GM21529 (cell line): ENCODE data around the gene MAGI2.
"Not testable (repeated sequence)": the region's sequence is repeated elsewhere in the genome, so short reads cannot be mapped to it uniquely, and the experiment has no call there.

Experiments used
- ATAC-seq: cut with Tn5 transposase; IDR thresholded peaks from one replicate; pipeline ENCODE4 v1.9.1; 2021; ENCODE audit not compliant: unreplicated experiment

Gene MAGI2

GRCh38 chr7:79452032-79452494 is 1.4 kb downstream of the MAGI2 start:
- no peak for ATAC-seq

- ATAC-seq, result no peak
These were observed 1.9 kb downstream of the MAGI2 start for GRCh38 chr7:79451580-79451979.

- not testable (repeated sequence) for ATAC-seq
These were observed 10.7 kb downstream of the MAGI2 start for GRCh38 chr7:79442766-79443165.

GRCh38 chr7:79436378-79436777 is 17.1 kb downstream of the MAGI2 start:
- ATAC-seq, result no peak

- no peak for ATAC-seq
These were observed 18.6 kb downstream of the MAGI2 start for GRCh38 chr7:79434867-79435266.

GRCh38 chr7:79434098-79434497 is 19.4 kb downstream of the MAGI2 start:
- ATAC-seq, result no peak

- no peak for ATAC-seq
These were observed 23.1 kb downstream of the MAGI2 start for GRCh38 chr7:79430391-79430790.

- ATAC-seq, result no peak
These were observed 27.8 kb downstream of the MAGI2 start for GRCh38 chr7:79425665-79426064.

GRCh38 chr7:79421751-79422150 is 31.7 kb downstream of the MAGI2 start:
- no peak for ATAC-seq

- ATAC-seq, result no peak
These were observed 33.0 kb downstream of the MAGI2 start for GRCh38 chr7:79420464-79420863.

- ATAC-seq, result no peak
These were observed 38.6 kb downstream of the MAGI2 start for GRCh38 chr7:79414910-79415309.

- no peak for ATAC-seq
These were observed 40.6 kb downstream of the MAGI2 start for GRCh38 chr7:79412915-79413314.

GRCh38 chr7:79412438-79412837 is 41.0 kb downstream of the MAGI2 start:
- ATAC-seq, result no peak

GRCh38 chr7:79410345-79410744 is 43.1 kb downstream of the MAGI2 start:
- ATAC-seq, result no peak

GRCh38 chr7:79407351-79407750 is 46.1 kb downstream of the MAGI2 start:
- ATAC-seq, result no peak

GRCh38 chr7:79406371-79406770 is 47.1 kb downstream of the MAGI2 start:
- no peak for ATAC-seq

- no peak for ATAC-seq
These were observed 48.1 kb downstream of the MAGI2 start for GRCh38 chr7:79405368-79405767.

- ATAC-seq, result no peak
These were observed 49.6 kb downstream of the MAGI2 start for GRCh38 chr7:79403879-79404278.

- no peak for ATAC-seq
These were observed 50.0 kb downstream of the MAGI2 start for GRCh38 chr7:79403451-79403850.

- no peak for ATAC-seq
These were observed 52.2 kb downstream of the MAGI2 start for GRCh38 chr7:79401254-79401653.

GRCh38 chr7:79400222-79400621 is 53.2 kb downstream of the MAGI2 start:
- no peak for ATAC-seq

- no peak for ATAC-seq
These were observed 55.2 kb downstream of the MAGI2 start for GRCh38 chr7:79398138-79398749.

- no peak for ATAC-seq
These were observed 66.6 kb downstream of the MAGI2 start for GRCh38 chr7:79386688-79387422.
